ENCODE data around the gene MARVELD2.
"Not testable (repeated sequence)": the region's sequence is repeated elsewhere in the genome, so short reads cannot be mapped to it uniquely, and the experiment has no call there.

MARVELD2 gene, protein sequence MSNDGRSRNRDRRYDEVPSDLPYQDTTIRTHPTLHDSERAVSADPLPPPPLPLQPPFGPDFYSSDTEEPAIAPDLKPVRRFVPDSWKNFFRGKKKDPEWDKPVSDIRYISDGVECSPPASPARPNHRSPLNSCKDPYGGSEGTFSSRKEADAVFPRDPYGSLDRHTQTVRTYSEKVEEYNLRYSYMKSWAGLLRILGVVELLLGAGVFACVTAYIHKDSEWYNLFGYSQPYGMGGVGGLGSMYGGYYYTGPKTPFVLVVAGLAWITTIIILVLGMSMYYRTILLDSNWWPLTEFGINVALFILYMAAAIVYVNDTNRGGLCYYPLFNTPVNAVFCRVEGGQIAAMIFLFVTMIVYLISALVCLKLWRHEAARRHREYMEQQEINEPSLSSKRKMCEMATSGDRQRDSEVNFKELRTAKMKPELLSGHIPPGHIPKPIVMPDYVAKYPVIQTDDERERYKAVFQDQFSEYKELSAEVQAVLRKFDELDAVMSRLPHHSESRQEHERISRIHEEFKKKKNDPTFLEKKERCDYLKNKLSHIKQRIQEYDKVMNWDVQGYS

DNA sequence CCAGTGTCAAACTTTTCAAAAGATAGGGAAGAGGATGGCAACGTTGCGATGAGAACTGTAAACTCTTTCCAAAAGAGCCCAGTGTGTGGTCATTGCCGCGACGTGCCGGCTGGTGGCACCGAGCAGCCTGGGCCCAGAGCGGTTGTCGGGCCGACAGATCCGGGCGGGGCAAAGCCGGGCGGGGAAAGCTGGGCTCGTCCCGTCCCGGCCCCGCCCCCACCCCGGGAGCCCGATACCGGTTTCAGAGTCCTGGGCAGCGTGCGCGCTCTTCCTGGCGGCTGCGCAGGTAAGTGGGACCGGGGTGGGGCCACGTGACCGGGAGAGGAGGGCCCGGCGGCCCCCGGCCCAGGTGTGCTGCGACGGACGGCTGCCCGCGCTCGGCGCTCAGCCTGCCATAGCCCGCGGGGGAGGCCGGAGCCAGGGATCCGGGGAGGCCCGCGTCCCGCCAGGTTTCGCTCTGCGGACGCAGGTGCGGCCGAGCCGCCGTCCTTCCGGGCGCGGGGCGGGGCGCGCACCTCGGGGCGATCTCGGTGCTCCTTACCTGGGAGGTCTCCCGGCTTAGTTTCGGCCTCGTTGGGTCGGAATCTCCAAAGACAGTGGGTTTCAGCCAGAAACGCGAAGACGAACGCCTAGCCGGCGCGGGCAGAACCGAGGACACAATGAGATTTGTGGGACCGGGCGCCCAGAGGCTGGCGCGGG lies at the start of gene MARVELD2:
MARVELD2 (plus strand) TSS at position 232 of the 699 bp plus-strand sequence. CDS start 4,270 bp downstream, outside the sequence.
- peak; percentile 10 for DNase-seq (ENCODE audit: low read depth)

DNA sequence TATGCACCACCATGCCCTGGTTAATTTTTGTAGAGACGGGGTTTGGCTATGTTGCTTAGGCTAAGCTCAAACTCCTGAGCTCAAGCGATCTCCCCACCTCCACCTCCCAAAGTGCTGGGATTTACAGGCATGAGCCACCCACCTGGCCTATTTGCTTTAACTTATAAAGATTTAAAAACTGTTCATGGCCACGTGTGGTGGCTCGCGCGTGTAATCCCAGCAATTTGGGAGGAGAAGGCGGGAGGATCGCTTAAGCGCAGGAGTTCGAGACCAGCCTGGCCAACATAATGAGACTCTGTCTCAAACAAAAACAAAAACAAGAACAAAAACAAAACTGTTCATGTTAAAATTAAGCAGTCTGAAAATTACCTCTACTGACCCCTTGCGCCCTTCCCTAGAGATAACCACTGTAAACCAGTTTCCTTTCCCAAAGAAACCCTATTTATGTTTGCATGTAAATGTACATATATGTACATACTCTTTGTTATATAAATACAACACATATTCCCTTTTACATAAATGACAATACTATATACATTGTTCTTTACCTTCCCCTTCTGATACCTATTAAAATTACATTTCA lies 47.1 kb upstream of the MARVELD2 start:
- DNase-seq (ENCODE audit: low read depth), result no peak

DNA sequence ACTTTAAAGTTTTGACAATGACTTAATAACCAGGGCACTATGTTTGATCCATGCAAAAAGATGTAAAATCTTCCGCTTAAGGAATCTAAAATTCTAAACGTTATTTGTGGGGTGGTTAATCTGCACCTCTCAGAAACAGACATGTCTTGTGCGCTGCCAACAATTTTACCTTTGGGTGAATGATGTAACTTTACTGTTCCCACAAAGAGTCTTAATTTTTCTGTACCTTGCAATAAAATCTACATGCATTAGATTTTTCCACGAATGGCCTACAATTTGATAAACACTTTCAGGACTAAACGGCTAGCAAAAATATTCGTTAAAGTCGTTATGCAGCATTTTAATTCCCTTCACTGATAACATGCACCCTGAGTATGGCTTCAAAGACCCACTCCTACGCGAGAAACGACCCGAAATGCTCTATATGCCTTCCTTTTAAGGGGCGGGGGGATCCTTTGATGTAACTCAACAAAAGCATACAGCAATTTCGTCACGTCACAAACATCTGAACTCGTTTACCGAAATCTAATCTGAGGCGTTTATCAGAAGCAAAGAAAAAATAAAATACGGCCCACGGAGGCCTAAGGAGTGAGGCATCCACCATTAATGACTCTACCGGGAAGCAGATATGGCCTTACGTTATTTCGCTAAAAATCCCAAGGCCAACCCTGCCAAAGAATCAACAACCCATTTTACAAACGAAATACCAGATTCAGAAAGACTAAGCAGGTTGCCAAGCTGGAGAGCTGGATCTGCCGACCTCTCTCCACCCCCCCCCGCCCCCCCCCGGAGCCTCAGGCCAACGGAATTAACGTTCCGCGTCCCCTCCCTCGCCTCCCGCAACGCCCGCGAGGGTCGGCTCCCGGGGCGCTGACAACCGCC lies 46.2 kb upstream of the MARVELD2 start:
- peak; percentile 58 for DNase-seq (ENCODE audit: low read depth)

DNA sequence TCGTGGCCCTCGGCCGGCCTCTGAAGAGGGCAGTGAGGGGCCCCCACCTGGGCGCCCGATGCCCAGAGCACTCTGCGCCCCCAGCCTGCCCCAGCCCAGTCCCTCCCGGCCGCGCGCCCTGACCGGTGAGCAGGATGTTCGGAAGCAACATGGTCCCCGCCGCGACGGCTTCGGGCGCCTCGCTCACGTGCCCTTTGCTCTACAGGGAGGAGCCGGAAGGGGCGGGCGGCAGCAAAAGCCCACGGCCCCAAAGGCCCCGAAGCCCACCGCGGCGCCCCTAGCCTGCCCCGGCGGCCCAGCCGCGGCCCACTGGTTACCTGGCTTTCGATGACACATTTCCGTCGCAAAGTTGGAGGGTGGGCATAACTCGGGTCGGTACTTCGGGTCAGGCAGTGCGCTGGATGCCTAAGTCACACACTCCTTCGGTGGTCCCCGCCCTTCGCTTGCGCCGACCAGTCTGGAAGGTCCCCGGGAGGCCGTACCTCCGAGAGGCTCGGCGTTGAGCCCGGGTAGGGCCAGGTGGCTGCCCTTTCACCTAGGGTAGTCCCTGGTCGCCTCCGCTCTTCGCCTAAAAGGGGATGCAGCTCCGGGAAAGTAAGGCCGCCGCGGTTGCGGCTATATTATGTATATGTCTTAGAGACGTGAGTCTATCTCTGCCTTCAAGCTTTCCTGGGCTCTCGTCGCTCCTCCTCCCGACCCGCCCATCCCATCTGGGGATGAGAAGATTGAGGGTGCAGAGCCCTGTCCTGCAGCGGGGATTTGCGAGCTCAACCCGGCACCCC lies 45.4 kb upstream of the MARVELD2 start, which contains the start of the genes AK6, RAD17 and TAF9:
AK6 (minus strand) TSS at position 181 of the 782 bp plus-strand sequence; CDS start at position 151, 30 bp downstream.
RAD17 (plus strand) TSS at position 479 of the 782 bp plus-strand sequence. CDS start 2,391 bp downstream, outside the sequence.
TAF9 (minus strand) TSS at position 181 of the 782 bp plus-strand sequence. CDS start 3,783 bp downstream, outside the sequence.
- peak; percentile 87 for DNase-seq (ENCODE audit: low read depth)

DNA sequence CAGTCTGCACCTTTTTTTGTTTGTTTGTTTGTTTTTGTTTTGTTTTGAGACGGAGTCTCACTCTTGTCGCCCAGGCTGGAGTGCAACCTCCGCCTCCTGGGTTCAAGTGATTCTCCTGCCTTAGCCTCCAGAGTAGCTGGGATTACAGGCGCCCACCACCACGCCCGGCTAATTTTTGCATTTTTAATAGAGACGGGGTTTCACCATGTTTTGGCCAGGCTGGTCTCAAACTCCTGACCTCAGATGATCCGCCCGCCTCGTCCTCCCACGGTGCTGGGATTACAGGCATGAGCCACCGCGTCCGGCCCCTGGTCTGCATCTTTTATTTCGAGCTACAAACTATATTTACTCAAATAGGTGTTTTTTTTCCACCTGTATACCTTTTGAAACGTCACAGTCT lies 44.6 kb upstream of the MARVELD2 start:
- DNase-seq (ENCODE audit: low read depth), result not testable (repeated sequence)

DNA sequence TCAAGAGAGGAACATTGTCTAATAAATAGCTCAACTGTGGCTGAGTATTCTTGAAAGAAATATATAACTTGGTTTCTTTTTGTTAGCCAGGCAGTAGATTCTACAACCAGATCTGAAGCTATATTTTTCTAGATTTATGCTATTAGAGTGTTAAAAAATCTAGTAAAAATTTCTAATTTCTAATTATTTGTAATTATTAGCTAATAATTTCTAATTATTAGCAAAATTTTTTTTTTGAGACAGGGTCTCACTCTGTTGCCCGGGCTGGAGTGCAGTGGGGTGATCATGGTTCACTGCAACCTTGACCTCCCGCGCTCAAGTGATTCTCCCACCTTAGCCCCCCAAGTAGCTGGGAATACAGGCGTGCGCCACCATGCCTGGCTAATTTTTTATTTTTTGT lies 42.5 kb upstream of the MARVELD2 start:
- DNase-seq (ENCODE audit: low read depth), result no peak

DNA sequence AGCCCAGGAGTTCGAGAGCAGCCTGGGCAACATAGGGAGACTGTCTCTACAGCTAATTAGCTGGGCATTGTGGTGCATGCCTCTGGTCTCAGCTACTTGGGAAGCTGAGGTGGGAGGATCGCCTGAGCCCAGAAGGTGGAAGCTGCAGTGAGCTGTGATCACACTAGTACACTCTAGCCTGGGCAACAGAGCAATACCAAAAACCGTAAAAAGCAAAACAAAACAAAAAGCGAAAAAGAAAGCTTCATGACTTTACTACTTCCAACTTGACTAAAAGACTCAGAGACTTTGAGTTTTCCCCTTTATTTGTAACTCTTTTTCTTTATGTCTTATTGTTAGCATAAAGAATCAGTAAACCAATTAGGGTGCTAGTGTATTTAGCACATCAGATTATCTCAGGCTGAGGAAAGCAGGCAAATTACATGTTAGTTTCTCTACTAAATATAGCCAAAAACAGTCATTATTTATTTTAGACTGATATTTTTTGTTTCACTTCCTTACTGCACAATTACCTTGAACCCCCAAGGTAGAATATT lies 39.9 kb upstream of the MARVELD2 start:
- no peak for DNase-seq (ENCODE audit: low read depth)

DNA sequence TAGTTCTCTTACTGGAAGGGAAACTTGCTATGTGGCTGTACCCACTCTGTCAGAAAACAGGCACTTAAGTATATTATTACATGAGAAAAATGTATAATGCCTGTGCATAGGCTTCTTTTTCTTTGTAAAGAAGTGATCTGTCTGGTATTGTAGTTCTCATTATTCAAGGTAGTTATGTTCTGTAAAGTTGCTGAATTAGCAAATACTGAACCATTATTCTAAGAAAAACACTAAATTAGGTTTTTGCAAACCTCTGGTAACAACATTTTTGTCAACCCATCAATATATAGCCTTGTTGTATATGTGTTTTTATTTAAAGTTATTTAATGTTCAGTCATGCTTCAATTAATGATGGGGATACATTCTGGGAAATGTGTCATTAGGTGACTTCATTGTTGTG lies 36.5 kb upstream of the MARVELD2 start:
- DNase-seq (ENCODE audit: low read depth), result no peak

DNA sequence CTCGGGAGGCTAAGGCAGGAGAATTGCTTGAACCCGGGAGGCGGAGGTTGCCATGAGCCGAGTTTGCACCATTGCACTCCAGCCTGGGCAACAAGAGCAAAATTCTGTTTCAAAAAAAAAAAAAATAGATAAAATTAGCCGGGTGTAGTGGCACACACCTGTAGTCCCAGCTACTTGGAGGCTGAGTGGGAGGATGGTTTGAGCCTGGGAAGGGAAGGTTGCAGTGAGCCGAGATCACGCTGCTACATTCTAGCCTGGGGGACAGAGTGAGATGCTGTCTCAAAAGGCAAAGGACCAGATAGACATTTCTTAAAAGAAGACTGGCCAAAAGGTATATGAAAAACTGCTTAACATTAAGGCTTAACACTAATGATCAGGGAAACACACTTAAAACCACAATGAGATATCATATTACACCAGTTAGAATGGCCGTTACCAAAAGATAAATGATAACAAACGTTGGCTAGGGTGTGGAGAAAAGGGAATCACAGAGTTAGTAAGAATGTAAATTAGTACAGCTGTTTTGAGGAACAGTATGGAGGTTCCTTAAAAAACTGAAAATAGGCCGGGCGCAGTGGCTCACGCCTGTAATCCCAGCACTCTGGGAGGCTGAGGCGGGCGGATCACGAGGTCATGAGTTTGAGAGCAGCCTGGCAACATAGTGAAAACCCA lies 10.1 kb upstream of the MARVELD2 start:
- no peak for DNase-seq (ENCODE audit: low read depth)

DNA sequence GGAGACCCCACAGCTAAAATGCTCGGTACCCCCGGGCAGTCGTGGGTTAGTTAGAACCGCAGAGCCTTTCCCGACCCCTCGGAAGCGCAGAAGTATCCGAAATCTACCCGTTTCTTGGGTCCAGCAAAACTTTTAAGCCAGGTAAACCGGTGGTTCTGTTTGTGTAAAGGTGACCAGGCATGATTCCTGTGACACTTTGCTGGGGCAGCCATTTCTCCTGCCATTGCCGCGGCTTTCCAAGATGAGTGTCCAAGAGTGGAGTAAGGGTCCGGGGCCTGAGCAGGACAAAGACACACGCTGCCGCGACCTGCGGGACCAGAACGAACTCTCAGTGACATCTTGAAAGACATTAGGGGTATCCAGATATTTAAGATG lies 655 bp downstream of the MARVELD2 start:
- DNase-seq (ENCODE audit: low read depth), result no peak

DNA sequence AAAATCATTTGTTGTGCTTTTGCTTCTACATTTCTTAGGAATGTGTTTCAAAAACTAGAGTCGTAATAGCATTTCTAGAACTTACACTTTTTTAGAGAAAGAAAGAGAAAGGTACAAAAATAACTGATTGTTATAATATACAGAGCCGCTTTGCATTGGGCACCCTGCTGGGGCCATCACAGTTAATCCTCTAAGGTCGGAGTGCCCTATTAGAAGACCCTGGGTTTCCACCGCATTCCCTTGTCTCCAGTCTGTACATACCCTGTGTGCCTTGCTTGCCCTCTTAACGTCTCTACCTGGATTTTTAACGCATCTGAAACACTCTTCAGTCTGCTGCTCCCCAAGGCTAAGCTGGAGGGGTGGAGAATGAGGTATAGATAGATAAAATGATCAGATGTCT lies 1.3 kb downstream of the MARVELD2 start:
- DNase-seq (ENCODE audit: low read depth), result no peak

DNA sequence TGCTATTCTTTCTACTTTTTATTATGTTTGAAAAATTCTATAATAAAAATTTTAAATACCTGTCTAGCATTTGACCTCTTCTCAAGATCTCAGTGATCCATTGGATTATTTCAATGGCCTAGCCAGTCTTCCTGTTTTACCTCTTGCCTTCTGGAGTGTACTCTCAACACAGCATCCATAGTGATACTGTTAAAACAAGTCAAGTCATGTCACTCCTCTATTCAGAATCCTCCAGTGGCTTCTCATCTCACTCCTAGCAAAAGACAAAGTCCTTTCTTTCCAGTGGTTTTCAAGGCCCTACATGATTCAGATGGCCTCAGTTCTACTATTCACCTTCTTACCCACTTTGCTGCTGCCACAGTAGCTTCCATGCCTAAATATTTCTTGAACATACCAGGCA lies 1.8 kb downstream of the MARVELD2 start:
- DNase-seq (ENCODE audit: low read depth), result no peak

DNA sequence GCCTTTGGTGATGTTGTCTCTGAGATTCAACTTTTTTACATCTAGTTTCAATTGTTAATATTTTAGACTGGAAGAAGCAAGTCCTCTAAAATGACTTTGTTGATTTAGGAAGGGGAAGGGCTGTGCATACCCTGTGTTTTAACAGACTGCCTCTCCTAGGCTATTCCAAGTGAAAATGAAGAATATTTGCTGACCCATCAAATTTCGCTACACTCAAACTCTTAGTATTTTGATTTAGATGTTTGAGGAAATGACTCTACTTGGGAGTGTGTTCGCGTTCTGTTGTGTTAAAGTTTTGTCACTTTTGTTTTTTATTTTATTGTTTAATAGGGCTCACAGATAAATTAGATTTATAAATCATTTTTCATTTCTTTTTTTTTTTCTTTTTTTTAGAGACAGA lies 3.6 kb downstream of the MARVELD2 start:
- no peak for DNase-seq (ENCODE audit: low read depth)

DNA sequence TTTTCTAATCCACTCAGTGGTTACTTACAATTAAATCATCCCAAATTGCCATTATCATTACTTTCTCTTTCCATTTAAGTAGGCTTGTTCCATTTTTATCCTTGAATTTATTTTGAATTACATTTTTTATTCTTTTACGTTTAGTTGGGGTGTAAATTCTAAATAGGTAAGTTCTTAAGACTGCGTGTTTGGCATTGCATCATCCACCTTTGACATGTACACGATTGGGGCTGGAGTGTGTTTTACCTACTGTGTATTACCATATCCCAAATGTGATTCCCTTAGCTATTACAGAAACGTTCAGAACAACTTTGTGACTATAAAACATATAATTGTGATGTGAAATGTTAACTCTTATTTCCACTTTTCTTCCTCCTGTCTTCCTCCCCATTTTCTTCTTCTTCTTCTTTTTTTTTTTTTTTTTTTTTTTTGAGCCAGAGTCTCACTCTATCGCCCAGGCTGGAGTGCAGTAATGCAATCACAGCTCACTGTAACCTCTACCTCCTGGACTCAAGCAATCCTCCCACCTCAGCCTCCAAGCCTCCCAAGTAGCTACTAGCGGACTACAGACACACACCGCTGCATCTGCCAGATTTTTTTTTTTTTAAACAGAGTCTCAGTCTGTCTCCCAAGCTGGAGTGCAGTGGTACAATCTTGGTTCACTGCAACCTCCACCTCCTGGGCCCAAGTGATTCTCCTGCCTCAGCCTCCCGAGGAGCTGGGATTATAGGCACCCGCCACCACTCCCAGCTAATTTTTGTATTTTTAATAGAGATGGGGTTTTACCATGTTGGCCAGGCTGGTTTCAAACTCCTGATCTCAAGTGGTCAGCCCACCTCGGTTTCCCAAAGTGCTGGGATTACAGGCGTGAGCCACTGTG lies 16.7 kb downstream of the MARVELD2 start:
- no peak for DNase-seq (ENCODE audit: low read depth)

DNA sequence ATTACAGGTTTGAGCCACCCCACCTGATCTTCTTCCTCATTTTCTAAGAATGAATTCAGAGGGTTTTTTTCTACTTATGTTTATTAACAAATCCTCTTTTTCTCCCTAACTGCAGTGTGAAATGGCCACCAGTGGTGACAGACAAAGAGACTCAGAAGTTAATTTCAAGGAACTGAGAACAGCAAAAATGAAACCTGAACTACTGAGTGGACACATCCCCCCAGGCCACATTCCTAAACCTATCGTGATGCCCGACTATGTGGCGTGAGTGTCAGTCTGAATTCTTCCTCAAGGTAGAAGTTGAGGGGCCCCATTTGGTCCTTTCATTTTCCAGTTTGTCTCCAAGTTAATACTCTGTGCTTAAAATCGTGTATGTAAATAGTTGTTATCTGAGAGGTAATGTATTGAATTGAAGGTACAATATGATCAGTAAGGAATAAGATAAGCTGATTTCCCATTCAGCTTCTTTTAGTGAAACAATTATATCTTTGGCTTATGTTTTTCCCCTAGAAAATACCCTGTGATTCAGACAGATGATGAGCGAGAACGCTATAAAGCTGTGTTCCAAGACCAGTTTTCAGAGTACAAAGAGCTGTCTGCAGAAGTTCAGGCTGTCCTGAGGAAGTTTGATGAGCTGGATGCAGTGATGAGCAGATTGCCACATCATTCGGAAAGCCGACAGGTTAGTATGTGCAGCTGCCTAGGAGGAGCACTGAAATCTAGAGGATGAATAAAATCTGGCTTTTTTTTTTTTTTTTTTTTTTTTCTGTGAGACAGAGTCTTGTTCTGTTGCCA lies 17.7 kb downstream of the MARVELD2 start:
- DNase-seq (ENCODE audit: low read depth), result no peak

DNA sequence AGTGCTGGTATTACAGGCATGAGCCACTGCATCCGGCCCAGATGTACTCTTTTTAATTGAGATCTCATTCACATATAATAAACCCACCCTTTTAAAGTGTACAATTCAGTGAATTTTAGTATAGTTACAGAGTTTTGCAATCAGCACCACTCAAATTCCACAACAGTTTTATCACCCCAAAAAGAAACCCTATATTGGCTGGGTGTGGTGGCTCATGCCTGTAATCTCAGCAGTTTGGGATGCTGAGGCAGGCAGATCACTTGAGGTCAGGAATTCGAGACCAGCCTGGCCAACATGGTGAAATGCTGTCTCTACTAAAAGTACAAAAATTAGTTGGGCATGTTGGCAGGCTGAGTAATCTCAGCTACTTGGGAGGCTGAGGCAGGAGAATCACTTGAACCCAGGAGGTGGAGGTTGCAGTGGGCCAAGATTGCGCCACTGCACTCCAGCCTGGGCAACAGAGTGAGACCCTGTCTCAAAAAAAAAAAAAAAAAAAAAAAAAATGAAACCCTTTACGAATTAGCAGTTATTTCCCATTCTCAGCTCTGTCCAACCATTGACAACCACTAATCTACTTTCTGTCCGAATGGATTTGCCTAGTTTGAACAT lies 20.5 kb downstream of the MARVELD2 start:
- DNase-seq (ENCODE audit: low read depth), result not testable (repeated sequence)

DNA sequence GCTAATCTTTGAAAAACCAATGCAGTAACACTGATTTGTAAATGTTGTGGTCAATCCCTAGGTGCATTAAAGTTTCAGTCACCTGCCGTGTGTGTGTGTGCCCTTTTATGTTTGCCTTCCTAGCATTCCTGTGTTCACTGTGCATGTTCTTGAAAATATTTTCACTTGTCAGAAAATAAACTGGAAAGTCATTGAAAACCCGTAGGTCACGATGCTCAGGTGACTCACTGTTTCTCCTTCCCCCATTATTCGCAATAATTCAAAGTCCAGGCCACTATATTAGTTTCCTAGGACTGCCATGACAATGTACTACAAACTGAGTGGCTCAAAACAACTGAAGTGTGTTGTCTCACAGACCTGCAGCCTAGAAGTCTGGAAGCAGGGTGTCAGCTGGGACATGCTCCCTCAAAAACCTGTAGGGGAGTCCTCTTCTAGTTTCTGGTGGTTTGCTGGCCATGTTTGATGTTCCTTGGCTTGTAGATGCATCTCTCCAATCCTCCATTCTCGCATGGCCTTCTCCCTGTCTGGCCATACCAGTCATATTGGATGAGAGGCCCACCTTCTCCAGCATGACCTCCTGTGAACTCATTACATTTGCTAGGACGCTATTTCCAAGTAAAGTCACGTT lies 29.3 kb downstream of the MARVELD2 start:
- no peak for DNase-seq (ENCODE audit: low read depth)
